ENCODE measurements around the gene MACROH2A2.

- TF ChIP-seq, protein P1, sequence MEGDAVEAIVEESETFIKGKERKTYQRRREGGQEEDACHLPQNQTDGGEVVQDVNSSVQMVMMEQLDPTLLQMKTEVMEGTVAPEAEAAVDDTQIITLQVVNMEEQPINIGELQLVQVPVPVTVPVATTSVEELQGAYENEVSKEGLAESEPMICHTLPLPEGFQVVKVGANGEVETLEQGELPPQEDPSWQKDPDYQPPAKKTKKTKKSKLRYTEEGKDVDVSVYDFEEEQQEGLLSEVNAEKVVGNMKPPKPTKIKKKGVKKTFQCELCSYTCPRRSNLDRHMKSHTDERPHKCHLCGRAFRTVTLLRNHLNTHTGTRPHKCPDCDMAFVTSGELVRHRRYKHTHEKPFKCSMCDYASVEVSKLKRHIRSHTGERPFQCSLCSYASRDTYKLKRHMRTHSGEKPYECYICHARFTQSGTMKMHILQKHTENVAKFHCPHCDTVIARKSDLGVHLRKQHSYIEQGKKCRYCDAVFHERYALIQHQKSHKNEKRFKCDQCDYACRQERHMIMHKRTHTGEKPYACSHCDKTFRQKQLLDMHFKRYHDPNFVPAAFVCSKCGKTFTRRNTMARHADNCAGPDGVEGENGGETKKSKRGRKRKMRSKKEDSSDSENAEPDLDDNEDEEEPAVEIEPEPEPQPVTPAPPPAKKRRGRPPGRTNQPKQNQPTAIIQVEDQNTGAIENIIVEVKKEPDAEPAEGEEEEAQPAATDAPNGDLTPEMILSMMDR (IDR thresholded peaks at IDR 0.05): no peak
- TF ChIP-seq POLR2A (IDR thresholded peaks at IDR 0.05) (no peak), POLR2AphosphoS5 (IDR thresholded peaks at IDR 0.05; ENCODE audit: insufficient read depth in 1 of 2, low read depth in 1 of 2) (no peak)
These were observed 86.7 kb downstream of the MACROH2A2 start for GRCh38 chr10:70139151-70139996.
